GM12878 (cell line): ENCODE measurements around the gene RAPGEF4. TPM values are rescaled to one million over a fixed set of nuclear protein-coding genes. Genes with fewer than 3 reads are reported as not detected.

Experiments used
- ATAC-seq: fragments of 200-7000 bp; cut with Tn5 transposase; 3 replicates; pipeline ENCODE4 v1.9.1; 2020; ENCODE audit warnings: mild to moderate bottlenecking, moderate library complexity
- BruUV-seq: library from RNA; stranded (reverse); fragments of 400-500 nt; replicated peaks from 2 replicates; lab custom pipeline; 2021; lab: Mats Ljungman, UMichigan
- CTCF ChIA-PET: fragments of 300-600 bp; sonication (Branson Sonifier 250); formaldehyde crosslinking; extraction: SDS; loops from one replicate; lab custom pipeline; 2021; ENCODE audit warnings: inconsistent platforms; lab: Yijun Ruan, JAX
- POLR2A ChIA-PET: fragments of 350-600 bp; formaldehyde crosslinking; extraction: SDS; loops from one replicate; lab custom pipeline; 2021; ENCODE audit warnings: inconsistent platforms; lab: Charles Lee
- RAD21 ChIA-PET: fragments of 300-600 bp; sonication (Branson Sonifier 250); formaldehyde crosslinking; loops from one replicate; lab custom pipeline; 2023; ENCODE audit warnings: antibody characterized with exemption; ENCODE audit not compliant: unreplicated experiment; lab: Charles Lee
- SMC1A ChIA-PET: fragments of 300-600 bp; sonication (Branson Sonifier 250); formaldehyde crosslinking; loops from one replicate; lab custom pipeline; 2023; ENCODE audit not compliant: unreplicated experiment, uncharacterized antibody; lab: Charles Lee
- DNase-seq: peaks from one replicate; pipeline ENCODE4 v3.0.0-alpha.2; 2011; ENCODE audit warnings: low read depth, low spot score
- FAIRE-seq: peaks from 3 replicates; lab custom pipeline; 2011; peaks lifted over from hg19 to GRCh38; lab: Jason Lieb, UNC
- H2AFZ ChIP-seq: 2 replicates; pipeline ENCODE4 v1.6.0; 2011; ENCODE audit warnings: low read depth, low read length, control low read depth; ENCODE audit not compliant: control insufficient read depth
- H3K27ac ChIP-seq: 2 replicates; pipeline ENCODE4 v1.5.1; 2011; ENCODE audit warnings: control low read depth; ENCODE audit not compliant: control insufficient read depth, insufficient read depth
- H3K27me3 ChIP-seq, 2 experiments: replicated peaks in 1 of 2; 2 replicates each; pipeline versions ENCODE4 v1.6.0 to v1.6.1; 2011; ENCODE audit warnings: low read length in 1 of 2; ENCODE audit not compliant: control insufficient read depth in 2 of 2, insufficient read depth in 2 of 2
- H3K36me3 ChIP-seq, 2 experiments: 2 replicates each; pipeline ENCODE4 v1.5.1; 2011; ENCODE audit warnings: low read length in 1 of 2; ENCODE audit not compliant: control insufficient read depth in 2 of 2, insufficient read depth in 2 of 2
- H3K4me1 ChIP-seq: 2 replicates; pipeline ENCODE4 v1.6.1; 2011; ENCODE audit warnings: mild to moderate bottlenecking, low read length, moderate library complexity, mixed read lengths; ENCODE audit not compliant: control insufficient read depth, insufficient read depth
- H3K4me2 ChIP-seq: 2 replicates; pipeline ENCODE4 v1.6.0; 2011; ENCODE audit warnings: control low read depth; ENCODE audit not compliant: control insufficient read depth, insufficient read depth
- H3K4me3 ChIP-seq: fragments of 200-600 bp; sonication (generic); 2 replicates; pipeline ENCODE4 v1.5.1; 2016
- H3K79me2 ChIP-seq: 2 replicates; pipeline ENCODE4 v1.6.0; 2011; ENCODE audit warnings: low read length; ENCODE audit not compliant: control insufficient read depth, insufficient read depth
- H3K9ac ChIP-seq: 2 replicates; pipeline ENCODE4 v1.8.0; 2011; ENCODE audit warnings: low read length, control low read depth, mixed read lengths; ENCODE audit not compliant: control insufficient read depth, insufficient read depth
- H3K9me3 ChIP-seq: replicated peaks from 3 replicates; pipeline ENCODE4 v1.5.1; 2011; ENCODE audit warnings: mild to moderate bottlenecking, low read length; ENCODE audit not compliant: control insufficient read depth, insufficient read depth
- H4K20me1 ChIP-seq: 2 replicates; pipeline ENCODE4 v1.6.0; 2011; ENCODE audit not compliant: control insufficient read depth, insufficient read depth
- CHD4 ChIP-seq: fragments of 200-600 bp; sonication (generic); IDR thresholded peaks from 2 replicates; pipeline ENCODE4 v1.6.1; 2016; ENCODE audit warnings: mild to moderate bottlenecking
- HDAC6 ChIP-seq: fragments of 200-600 bp; sonication (generic); IDR thresholded peaks from one replicate; pipeline ENCODE4 v1.8.0; 2017; ENCODE audit warnings: antibody characterized with exemption; ENCODE audit not compliant: unreplicated experiment
- KAT2A ChIP-seq: conservative IDR thresholded peaks from 2 replicates; pipeline ENCODE4 v1.6.1; 2011; ENCODE audit warnings: low read depth, low read length; ENCODE audit not compliant: control insufficient read depth
- MYC ChIP-seq: IDR thresholded peaks from 2 replicates; pipeline ENCODE4 v1.6.1; 2011; ENCODE audit warnings: mild to moderate bottlenecking, low read length, moderate library complexity, inconsistent platforms; ENCODE audit not compliant: insufficient read depth, insufficient replicate concordance, insufficient read length, severe bottlenecking
- NFYB ChIP-seq: IDR thresholded peaks from 2 replicates; pipeline ENCODE4 v1.6.1; 2011; ENCODE audit warnings: low read depth, mild to moderate bottlenecking, low read length, improper control_type of control experiment, moderate library complexity; ENCODE audit not compliant: insufficient read depth
- PML ChIP-seq: IDR thresholded peaks from 2 replicates; pipeline ENCODE4 v1.6.1; 2012; ENCODE audit warnings: low read length, inconsistent platforms
- POLR2AphosphoS2 ChIP-seq: IDR thresholded peaks from 2 replicates; pipeline ENCODE4 v1.6.1; 2011; ENCODE audit warnings: low read depth, mild to moderate bottlenecking, low read length, improper control_type of control experiment, moderate library complexity
- RFX5 ChIP-seq: IDR thresholded peaks from 2 replicates; pipeline ENCODE4 v1.6.1; 2011; ENCODE audit warnings: low read depth, low read length, improper control_type of control experiment
- SMARCA5 ChIP-seq: fragments of 450-650 bp; IDR thresholded peaks from 2 replicates; pipeline ENCODE4 v1.6.1; 2017; ENCODE audit warnings: mild to moderate bottlenecking
- SRF ChIP-seq, 2 experiments: IDR thresholded peaks; 2 replicates each; pipeline ENCODE4 v1.6.1; 2011; ENCODE audit warnings: low read depth in 2 of 2, low read length in 2 of 2, mild to moderate bottlenecking in 1 of 2, moderate library complexity in 1 of 2
- TCF7 ChIP-seq: IDR thresholded peaks from 2 replicates; pipeline ENCODE4 v1.6.1; 2014; ENCODE audit warnings: antibody characterized with exemption, borderline replicate concordance
- ZNF217 ChIP-seq: fragments of 450-650 bp; IDR thresholded peaks from 2 replicates; pipeline ENCODE4 v1.6.1; 2017; ENCODE audit warnings: antibody characterized with exemption, mild to moderate bottlenecking
- WGBS: methylation state at CpG from one replicate; pipeline ENCODE4 v1.1.6; 2016; ENCODE audit warnings: low lambda C conversion rate; ENCODE audit not compliant: insufficient replicate concordance, insufficient coverage; ENCODE audit errors: missing lambda C conversion rate; 5-methylcytosine and 5-hydroxymethylcytosine counted together
- in situ Hi-C: fragments of 300-500 bp; cut with MboI; formaldehyde crosslinking; loops from 9 replicates; pipeline ENCODE4 v1.14.3; 2018; ENCODE audit warnings: mixed read lengths
- intact Hi-C: fragments of 100-400 bp; cut with micrococcal nuclease; formaldehyde crosslinking; loops from one replicate; pipeline ENCODE4 v1.14.2; 2022; ENCODE audit not compliant: unreplicated experiment
- polyA plus RNA-seq, 11 experiments: library from polyadenylated mRNA; depleted of rRNA in 4 of 11; unstranded in 6 of 11; stranded (reverse) in 5 of 11; fragments of >200 nt; fragmentation: Nextera tagmentation in 4 of 11; fragmentation: Illumina TruSeq in 1 of 11; extraction: Ambion mirVana in 4 of 11; extraction: Trizol in 1 of 11; gene quantifications; 1 replicate in 1 of 11; 2 replicates in 10 of 11; pipeline versions ENCODE4 v1.2.1 to v1.2.3, GENCODE V29; 2011 to 2016; ENCODE audit warnings: inconsistent platforms in 2 of 11, missing spikeins in 2 of 11, low read depth in 1 of 11
- total RNA-seq, 4 experiments: library from RNA; depleted of rRNA in 3 of 4; stranded (reverse); fragments of >200 nt in 3 of 4; fragmentation: Illumina TruSeq in 1 of 4; extraction: Trizol in 1 of 4; gene quantifications; 2 replicates each; pipeline versions ENCODE4 v1.2.1 to v1.2.3, GENCODE V29; 2013 to 2021

Gene RAPGEF4
- total and polyA plus RNA-seq, 10 of the 15 experiments (the other 5 are each of a cell fraction or from before 2014, with no cell fraction given): 0.18 TPM; not detected in 8

DNA sequence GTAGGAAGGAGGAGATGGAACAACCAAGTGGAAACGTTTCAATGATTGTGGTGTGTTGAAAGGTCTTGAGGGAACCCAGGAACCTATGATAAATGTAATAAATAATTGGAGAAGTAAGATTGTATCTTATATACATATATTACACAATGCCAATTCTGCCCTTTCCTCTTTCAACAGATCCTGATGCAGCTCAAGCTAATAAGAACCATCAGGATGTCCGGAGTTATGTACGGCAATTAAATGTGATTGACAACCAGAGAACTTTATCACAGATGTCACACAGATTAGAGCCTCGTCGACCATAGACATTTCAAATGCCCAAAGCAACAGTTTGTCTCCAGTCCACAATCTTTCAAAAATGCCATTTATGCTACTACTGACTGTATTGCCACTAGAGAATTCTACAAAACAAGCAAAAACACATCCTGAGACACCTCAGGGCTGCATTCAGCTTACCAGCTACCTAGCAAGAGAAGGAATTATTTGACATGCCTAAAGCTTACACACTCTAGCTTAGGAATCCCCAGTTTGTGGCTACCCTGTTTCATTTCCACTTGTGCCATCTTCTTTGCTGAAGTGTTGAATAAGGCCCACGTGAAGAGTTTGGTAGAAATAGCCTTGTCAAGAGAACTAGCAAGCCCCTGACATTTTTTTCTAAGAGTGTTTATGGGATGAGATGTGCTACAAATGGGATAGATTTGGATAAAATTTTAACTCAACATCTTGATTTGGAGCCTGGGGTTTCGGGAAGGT is 316.0 kb downstream of the RAPGEF4 start:
- Histone ChIP-seq H3K9me3 (no peaks in the 10 kb centered on the region), H4K20me1 (no peaks in the 10 kb centered on the region; the same call in 1 of the 2 replicates), H3K27me3 (peaks cover 0 to 2% of the 10 kb centered on the region in 2 experiments; a peak in 1 of 4 replicates), H3K4me2 (no peak overlapping the region), H3K4me1 (no peaks in the 10 kb centered on the region), H3K79me2 (no peaks in the 10 kb centered on the region), H3K9ac (no peak overlapping the region), H3K4me3 (no peak overlapping the region), H3K27ac (no peak overlapping the region), H3K36me3 (no peaks in the 10 kb centered on the region), H2AFZ (no peak overlapping the region)
- no TSS peak for BruUV-seq
- ChIA-PET RAD21 (no interaction called here), SMC1A (no interaction called here), CTCF (no interaction called here), POLR2A (no interaction called here)
- in situ Hi-C loops (no loop called here), intact Hi-C loops (no loop called here)
- DNase-seq (no peak), ATAC-seq (no peak), FAIRE-seq (no peak)
- 39% methylated on average over 7 of the region's 7 CpGs for WGBS
- TF ChIP-seq ZNF217 (no peak), NFYB (no peak), KAT2A (no peak), CHD4 (no peak), POLR2AphosphoS2 (no peak), SRF (IDR thresholded peaks at IDR 0.05; ENCODE audit: low read depth in 2 of 2, low read length in 2 of 2) (no peak), RFX5 (no peak), TCF7 (no peak), SMARCA5 (no peak), HDAC6 (no peak), MYC (no peak), PML (no peak)
